ENCODE measurements around the gene AGAP5. TPM values are rescaled to one million over a fixed set of nuclear protein-coding genes. Genes with fewer than 3 reads are reported as not detected.
A peak's percentile ranks its signal among the peaks of the same experiment; 100 is the strongest.
"Not testable (repeated sequence)": the region's sequence is repeated elsewhere in the genome, so short reads cannot be mapped to it uniquely, and the experiment has no call there.

AGAP5 gene
- total RNA-seq, 1 experiment from 2014 or later = 13.4 TPM

DNA sequence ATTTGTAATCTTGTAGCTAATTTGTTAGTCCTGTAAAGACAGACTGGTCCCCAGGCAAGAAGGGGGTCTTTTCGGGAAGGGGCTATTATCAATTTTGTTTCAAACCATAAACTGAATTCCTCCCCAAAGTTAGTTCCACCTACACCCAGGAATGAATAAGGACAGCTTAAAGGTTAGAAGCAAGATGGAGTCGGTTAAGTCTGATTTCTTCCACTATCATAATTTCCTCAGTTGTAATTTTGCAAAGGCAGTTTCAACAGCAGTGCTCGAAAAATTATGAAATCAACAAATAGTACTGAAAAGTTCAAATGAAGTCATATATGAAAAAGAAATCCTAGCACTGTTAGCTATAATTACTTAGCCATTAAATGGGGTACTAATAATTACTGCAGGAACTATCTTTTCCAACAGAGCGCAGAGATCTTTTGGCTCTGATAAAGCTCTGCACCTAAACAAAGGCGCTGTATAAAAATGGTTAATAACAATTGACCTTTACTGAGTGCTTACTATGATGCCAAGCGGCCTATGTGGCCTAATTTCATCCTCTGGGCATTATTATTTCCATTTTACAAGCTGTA, 45.5 kb upstream of the AGAP5 start:
- H3K27ac Mint-ChIP-seq (ENCODE audit: unreplicated experiment) = peak overlapping the region; percentile 99
- no peaks in the 10 kb centered on the region for H3K9me3 Mint-ChIP-seq (ENCODE audit: low read depth, unreplicated experiment)
- peaks cover 10% of the 10 kb centered on the region for H3K4me1 Mint-ChIP-seq (ENCODE audit: low read depth, unreplicated experiment)
- CTCF ChIA-PET = interaction anchor here (1.0 to 2.8 kb wide), 2 partner anchors 9 to 13 kb away, joined by 3 to 10 read pairs; no protein-coding TSS in a partner anchor
- peak overlapping the region; percentile 98 for H3K4me3 Mint-ChIP-seq (ENCODE audit: low read depth, unreplicated experiment)
- intact Hi-C loops (cut with micrococcal nuclease; ENCODE audit: unreplicated experiment) = no loop called here
- H3K36me3 Mint-ChIP-seq (ENCODE audit: insufficient read depth, unreplicated experiment) = peaks cover 81% of the 10 kb centered on the region
- H3K27me3 Mint-ChIP-seq (ENCODE audit: unreplicated experiment) = no peaks in the 10 kb centered on the region
- BruUV-seq (replicated peaks) = TSS peak; percentile 96
- TF ChIP-seq, protein P1, sequence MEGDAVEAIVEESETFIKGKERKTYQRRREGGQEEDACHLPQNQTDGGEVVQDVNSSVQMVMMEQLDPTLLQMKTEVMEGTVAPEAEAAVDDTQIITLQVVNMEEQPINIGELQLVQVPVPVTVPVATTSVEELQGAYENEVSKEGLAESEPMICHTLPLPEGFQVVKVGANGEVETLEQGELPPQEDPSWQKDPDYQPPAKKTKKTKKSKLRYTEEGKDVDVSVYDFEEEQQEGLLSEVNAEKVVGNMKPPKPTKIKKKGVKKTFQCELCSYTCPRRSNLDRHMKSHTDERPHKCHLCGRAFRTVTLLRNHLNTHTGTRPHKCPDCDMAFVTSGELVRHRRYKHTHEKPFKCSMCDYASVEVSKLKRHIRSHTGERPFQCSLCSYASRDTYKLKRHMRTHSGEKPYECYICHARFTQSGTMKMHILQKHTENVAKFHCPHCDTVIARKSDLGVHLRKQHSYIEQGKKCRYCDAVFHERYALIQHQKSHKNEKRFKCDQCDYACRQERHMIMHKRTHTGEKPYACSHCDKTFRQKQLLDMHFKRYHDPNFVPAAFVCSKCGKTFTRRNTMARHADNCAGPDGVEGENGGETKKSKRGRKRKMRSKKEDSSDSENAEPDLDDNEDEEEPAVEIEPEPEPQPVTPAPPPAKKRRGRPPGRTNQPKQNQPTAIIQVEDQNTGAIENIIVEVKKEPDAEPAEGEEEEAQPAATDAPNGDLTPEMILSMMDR (IDR thresholded peaks at IDR 0.05; ENCODE audit: unreplicated experiment) = no peak
- DNase-seq = no peak

DNA sequence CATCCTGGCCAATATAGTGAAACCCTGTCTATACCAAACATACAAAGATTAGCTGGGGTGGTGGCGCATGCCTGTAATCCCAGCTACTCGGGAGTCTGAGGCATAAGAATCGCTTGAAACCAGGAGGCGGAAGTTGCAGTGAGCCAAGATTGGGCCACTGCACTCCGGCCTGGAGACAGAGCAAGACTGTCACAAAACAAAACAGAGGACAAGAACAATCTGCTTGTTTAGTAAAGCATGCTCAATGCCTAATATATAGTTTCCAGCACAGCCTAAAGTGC, 44.5 kb upstream of the AGAP5 start:
- intact Hi-C loops (cut with micrococcal nuclease; ENCODE audit: unreplicated experiment) = no loop called here
- H3K4me3 Mint-ChIP-seq (ENCODE audit: low read depth, unreplicated experiment) = peak overlapping the region; percentile 98
- CTCF ChIA-PET = no interaction called here

DNA sequence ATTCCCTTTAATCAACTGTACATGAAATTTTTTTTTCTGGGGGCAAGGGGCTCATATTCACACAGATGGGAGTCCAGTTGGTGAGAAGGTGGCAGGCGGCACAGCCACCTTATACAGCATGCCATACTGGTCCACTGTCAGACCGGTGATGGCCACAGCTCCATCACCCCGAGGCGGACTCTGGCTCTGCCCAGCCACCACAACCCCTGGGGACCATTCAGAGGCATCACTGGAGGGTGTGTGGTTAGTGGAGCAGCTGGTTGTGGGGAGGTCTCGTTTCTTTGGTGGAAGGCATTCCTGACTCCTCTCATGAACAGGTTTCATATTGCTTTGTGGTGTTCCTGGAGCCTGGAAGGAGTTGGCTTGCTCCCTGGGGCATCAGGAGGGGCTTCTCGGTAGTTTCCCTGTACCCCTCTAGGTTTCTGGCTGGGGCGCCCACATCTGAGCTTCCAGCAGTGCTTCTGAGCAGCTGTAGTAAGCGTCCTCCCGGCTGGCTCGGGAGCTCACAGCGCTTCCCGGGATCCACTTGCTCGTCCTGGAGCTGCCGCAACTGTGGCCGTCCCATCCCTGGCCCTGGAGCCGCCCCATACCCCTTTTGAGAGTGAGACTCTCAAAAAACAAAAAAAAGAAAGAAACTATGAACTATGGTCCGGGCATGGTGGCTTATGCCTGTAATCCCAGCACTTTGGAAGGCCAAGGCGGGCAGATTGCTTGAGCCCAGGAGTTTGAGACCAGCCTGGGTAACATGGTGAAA, 42.8 kb upstream of the AGAP5 start:
- H3K27me3 Mint-ChIP-seq (ENCODE audit: unreplicated experiment); DNase-seq; BruUV-seq (replicated peaks); intact Hi-C loops (cut with micrococcal nuclease; ENCODE audit: unreplicated experiment); H3K9me3 Mint-ChIP-seq (ENCODE audit: low read depth, unreplicated experiment); H3K4me3 Mint-ChIP-seq (ENCODE audit: low read depth, unreplicated experiment); H3K4me1 Mint-ChIP-seq (ENCODE audit: low read depth, unreplicated experiment): not testable (repeated sequence)
- CTCF ChIA-PET = interaction anchor here (0.7 kb wide), 1 partner anchor 11 kb away, joined by 3 read pairs; no protein-coding TSS in a partner anchor
- Mint-ChIP-seq H3K27ac (ENCODE audit: unreplicated experiment) (peak overlapping the region; percentile 47), H3K36me3 (ENCODE audit: insufficient read depth, unreplicated experiment) (peaks cover 54% of the 10 kb centered on the region)

More for the DNA sequence above, 44.5 kb upstream of the AGAP5 start:
- H3K27ac Mint-ChIP-seq (ENCODE audit: unreplicated experiment) = peak overlapping the region; percentile 99
- DNase-seq = no peak
- H3K36me3 Mint-ChIP-seq (ENCODE audit: insufficient read depth, unreplicated experiment) = peaks cover 71% of the 10 kb centered on the region
- peaks cover 10% of the 10 kb centered on the region for H3K4me1 Mint-ChIP-seq (ENCODE audit: low read depth, unreplicated experiment)
- no peaks in the 10 kb centered on the region for H3K9me3 Mint-ChIP-seq (ENCODE audit: low read depth, unreplicated experiment)
- no TSS peak for BruUV-seq (replicated peaks)
- TF ChIP-seq, protein P1 (IDR thresholded peaks at IDR 0.05; ENCODE audit: unreplicated experiment) = no peak
- H3K27me3 Mint-ChIP-seq (ENCODE audit: unreplicated experiment) = no peaks in the 10 kb centered on the region

DNA sequence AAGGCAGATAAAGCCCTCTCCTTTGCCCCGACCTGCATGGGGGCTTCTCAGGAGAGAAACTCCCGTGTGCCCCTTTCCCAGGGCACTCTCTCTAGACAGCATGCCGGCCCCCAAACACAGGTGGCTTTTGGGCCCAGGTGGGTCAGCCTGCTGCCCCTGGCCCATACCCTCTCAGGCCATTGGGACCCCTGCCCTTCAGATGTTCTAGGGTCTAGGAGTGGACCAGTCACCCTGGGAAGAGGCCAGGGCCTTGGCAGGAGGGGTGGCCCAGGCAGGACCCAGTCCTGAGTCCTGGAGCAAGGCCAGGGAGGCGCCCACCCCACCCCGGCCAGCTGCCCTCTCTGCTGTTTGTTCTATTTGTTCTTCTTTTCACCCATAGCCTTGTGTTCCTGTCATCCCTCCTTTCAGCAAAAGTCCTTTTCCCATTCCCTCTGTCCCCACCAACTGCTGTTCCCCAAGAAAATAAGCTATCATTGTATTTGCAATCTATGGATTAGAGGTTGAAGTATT, 36.9 kb upstream of the AGAP5 start:
- no peaks in the 10 kb centered on the region for H3K27me3 Mint-ChIP-seq (ENCODE audit: unreplicated experiment)
- no peak overlapping the region for H3K4me3 Mint-ChIP-seq (ENCODE audit: low read depth, unreplicated experiment)
- no peak for DNase-seq
- intact Hi-C loops (cut with micrococcal nuclease; ENCODE audit: unreplicated experiment) = no loop called here
- TF ChIP-seq, protein P1 (IDR thresholded peaks at IDR 0.05; ENCODE audit: unreplicated experiment) = no peak
- BruUV-seq (replicated peaks) = no TSS peak
- H3K9me3 Mint-ChIP-seq (ENCODE audit: low read depth, unreplicated experiment) = no peaks in the 10 kb centered on the region
- CTCF ChIA-PET = no interaction called here
- no peaks in the 10 kb centered on the region for H3K4me1 Mint-ChIP-seq (ENCODE audit: low read depth, unreplicated experiment)
- H3K27ac Mint-ChIP-seq (ENCODE audit: unreplicated experiment) = no peak overlapping the region
- peaks cover 21% of the 10 kb centered on the region for H3K36me3 Mint-ChIP-seq (ENCODE audit: insufficient read depth, unreplicated experiment)
